ENCODE data around the gene TNFRSF13B. TPM values are rescaled to one million over a fixed set of nuclear protein-coding genes. Genes with fewer than 3 reads are reported as not detected.
"Not testable (repeated sequence)": the region's sequence is repeated elsewhere in the genome, so short reads cannot be mapped to it uniquely, and the experiment has no call there.

The TNFRSF13B gene
- total and polyA plus RNA-seq, 10 of the 15 experiments (the other 5 are each of a cell fraction or from before 2014, with no cell fraction given) = 15.5 to 231 (median 119) TPM

DNA sequence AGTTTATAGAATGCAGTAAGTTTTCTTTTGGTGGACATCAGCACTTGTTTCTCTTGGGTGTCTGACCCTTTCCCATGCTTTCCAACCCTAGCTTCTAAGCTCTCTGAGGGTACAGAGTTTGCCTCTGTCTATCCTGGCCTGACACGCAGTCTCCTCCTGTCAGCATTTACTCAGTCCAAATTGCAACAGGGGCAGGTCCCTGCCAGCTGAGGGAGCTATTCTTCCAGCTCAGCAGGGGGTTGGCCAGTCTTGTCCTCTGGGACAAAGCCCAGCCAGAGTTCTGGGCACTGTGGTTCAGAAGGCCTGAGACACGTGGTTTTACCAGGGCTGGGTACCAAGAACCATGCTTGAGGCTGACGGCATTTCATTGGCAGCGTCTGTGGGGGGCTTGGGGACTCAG, 38.1 kb upstream of the TNFRSF13B start:
- RAD21 ChIA-PET (ENCODE audit: unreplicated experiment); H4K20me1 ChIP-seq (ENCODE audit: control insufficient read depth, insufficient read depth); H3K79me2 ChIP-seq (ENCODE audit: control insufficient read depth, insufficient read depth, low read length); BruUV-seq (replicated peaks); H3K27ac ChIP-seq (ENCODE audit: control insufficient read depth, insufficient read depth); CTCF ChIA-PET; FAIRE-seq; in situ Hi-C loops (cut with MboI); H3K27me3 ChIP-seq (replicated peaks in 1 of 2; ENCODE audit: control insufficient read depth in 2 of 2, insufficient read depth in 2 of 2, low read length in 1 of 2); H3K4me1 ChIP-seq (ENCODE audit: control insufficient read depth, insufficient read depth, low read length); H3K9me3 ChIP-seq (replicated peaks; ENCODE audit: control insufficient read depth, insufficient read depth, low read length); DNase-seq (ENCODE audit: low read depth, low spot score); H3K9ac ChIP-seq (ENCODE audit: control insufficient read depth, insufficient read depth, low read length); POLR2A ChIA-PET; H3K4me3 ChIP-seq; H3K4me2 ChIP-seq (ENCODE audit: control insufficient read depth, insufficient read depth); H3K36me3 ChIP-seq (ENCODE audit: control insufficient read depth in 2 of 2, insufficient read depth in 2 of 2, low read length in 1 of 2); H2AFZ ChIP-seq (ENCODE audit: control insufficient read depth, low read depth, low read length); SMC1A ChIA-PET (ENCODE audit: uncharacterized antibody, unreplicated experiment): not testable (repeated sequence)
- intact Hi-C loops (cut with micrococcal nuclease; ENCODE audit: unreplicated experiment) = loop anchor here (10.0 kb wide), 2 partner anchors 195 to 225 kb away; partner anchors contain the start of genes FLCN and PLD6
- WGBS (ENCODE audit: insufficient coverage, insufficient replicate concordance, low lambda C conversion rate, missing lambda C conversion rate) = 91% methylated on average over 1 of the region's 4 CpGs
- ATAC-seq = peak; percentile 46; the same call in 2 of the 3 replicates

DNA sequence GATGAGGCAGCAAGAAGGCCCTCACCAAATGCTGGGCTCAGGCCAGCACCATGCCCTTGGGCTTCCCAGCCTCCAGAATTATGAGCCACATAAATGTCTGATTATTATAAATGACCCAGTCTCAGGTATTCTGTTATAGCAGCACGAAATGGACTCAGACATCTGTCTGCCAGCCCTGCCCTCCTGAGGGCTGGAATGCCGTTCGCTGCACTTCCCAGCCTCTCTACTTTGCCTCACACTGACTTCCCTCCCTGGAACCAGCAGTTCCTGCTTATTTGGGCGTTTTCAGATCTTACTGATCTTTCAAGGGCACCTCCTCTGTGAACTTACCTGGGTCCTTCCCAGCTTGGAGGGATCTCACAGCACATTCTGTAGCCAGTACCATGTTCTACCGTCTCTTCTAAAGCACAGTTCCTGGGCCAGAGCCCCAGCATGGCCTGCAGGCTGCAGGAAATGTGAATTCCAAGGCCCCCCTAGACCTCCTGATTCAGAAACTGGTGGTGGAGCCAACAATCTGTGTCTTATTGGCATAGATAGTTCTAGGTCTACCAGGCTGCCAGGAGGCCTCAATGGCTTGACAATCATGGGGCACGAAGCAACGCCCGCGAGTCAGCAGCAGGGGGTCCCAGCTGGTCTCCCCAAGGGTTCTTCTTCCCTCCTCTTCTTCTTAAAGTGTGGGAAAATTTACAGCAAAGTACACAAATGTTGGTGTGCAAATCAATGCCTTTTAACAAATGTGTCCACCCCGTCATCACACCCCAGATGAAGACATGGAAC, 36.9 kb upstream of the TNFRSF13B start:
- POLR2A ChIA-PET; RAD21 ChIA-PET (ENCODE audit: unreplicated experiment); H4K20me1 ChIP-seq (ENCODE audit: control insufficient read depth, insufficient read depth); H2AFZ ChIP-seq (ENCODE audit: control insufficient read depth, low read depth, low read length); H3K79me2 ChIP-seq (ENCODE audit: control insufficient read depth, insufficient read depth, low read length); CTCF ChIA-PET; SMC1A ChIA-PET (ENCODE audit: uncharacterized antibody, unreplicated experiment); H3K4me2 ChIP-seq (ENCODE audit: control insufficient read depth, insufficient read depth); ATAC-seq; in situ Hi-C loops (cut with MboI); H3K4me3 ChIP-seq; BruUV-seq (replicated peaks); H3K4me1 ChIP-seq (ENCODE audit: control insufficient read depth, insufficient read depth, low read length); H3K27me3 ChIP-seq (replicated peaks in 1 of 2; ENCODE audit: control insufficient read depth in 2 of 2, insufficient read depth in 2 of 2, low read length in 1 of 2); H3K9ac ChIP-seq (ENCODE audit: control insufficient read depth, insufficient read depth, low read length); H3K36me3 ChIP-seq (ENCODE audit: control insufficient read depth in 2 of 2, insufficient read depth in 2 of 2, low read length in 1 of 2); H3K27ac ChIP-seq (ENCODE audit: control insufficient read depth, insufficient read depth); DNase-seq (ENCODE audit: low read depth, low spot score); FAIRE-seq; H3K9me3 ChIP-seq (replicated peaks; ENCODE audit: control insufficient read depth, insufficient read depth, low read length): not testable (repeated sequence)
- WGBS (ENCODE audit: insufficient coverage, insufficient replicate concordance, low lambda C conversion rate, missing lambda C conversion rate) = 65% methylated on average over 10 of the region's 10 CpGs
- intact Hi-C loops (cut with micrococcal nuclease; ENCODE audit: unreplicated experiment) = loop anchor here (10.0 kb wide), 2 partner anchors 196 to 226 kb away; partner anchors contain the start of genes FLCN and PLD6

DNA sequence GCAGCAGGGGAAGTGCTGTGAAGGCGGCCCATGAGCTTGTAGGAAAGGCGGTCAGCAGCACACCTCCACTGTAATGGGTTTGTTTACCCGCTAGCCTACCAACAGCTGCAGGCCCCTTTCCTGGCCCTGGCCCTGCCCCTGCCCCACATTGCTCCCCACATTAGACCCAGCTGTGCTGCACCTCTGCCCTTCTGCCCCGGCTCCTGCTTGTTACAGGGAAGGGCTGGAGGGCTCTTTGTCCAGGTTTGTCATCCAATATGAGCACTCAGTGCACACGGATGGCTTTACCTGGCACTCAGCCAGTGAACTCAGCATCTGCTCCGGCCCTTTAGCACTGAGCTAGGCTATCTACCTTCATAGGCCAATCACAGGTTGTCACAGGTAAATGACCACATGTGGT, 36.0 kb upstream of the TNFRSF13B start:
- RAD21 ChIA-PET (ENCODE audit: unreplicated experiment); H2AFZ ChIP-seq (ENCODE audit: control insufficient read depth, low read depth, low read length); H3K79me2 ChIP-seq (ENCODE audit: control insufficient read depth, insufficient read depth, low read length); H3K4me3 ChIP-seq; H3K27ac ChIP-seq (ENCODE audit: control insufficient read depth, insufficient read depth); BruUV-seq (replicated peaks); POLR2A ChIA-PET; H3K9ac ChIP-seq (ENCODE audit: control insufficient read depth, insufficient read depth, low read length); H3K9me3 ChIP-seq (replicated peaks; ENCODE audit: control insufficient read depth, insufficient read depth, low read length); H3K4me1 ChIP-seq (ENCODE audit: control insufficient read depth, insufficient read depth, low read length); H3K36me3 ChIP-seq (ENCODE audit: control insufficient read depth in 2 of 2, insufficient read depth in 2 of 2, low read length in 1 of 2); H4K20me1 ChIP-seq (ENCODE audit: control insufficient read depth, insufficient read depth); H3K27me3 ChIP-seq (replicated peaks in 1 of 2; ENCODE audit: control insufficient read depth in 2 of 2, insufficient read depth in 2 of 2, low read length in 1 of 2); in situ Hi-C loops (cut with MboI); ATAC-seq; DNase-seq (ENCODE audit: low read depth, low spot score); H3K4me2 ChIP-seq (ENCODE audit: control insufficient read depth, insufficient read depth): not testable (repeated sequence)
- FAIRE-seq = peak; percentile 76
- ChIA-PET CTCF (interaction anchor here (0.6 kb wide), 2 partner anchors 85 to 248 kb away, joined by 3 read pairs; no protein-coding TSS in a partner anchor), SMC1A (ENCODE audit: uncharacterized antibody, unreplicated experiment) (interaction anchor here (1.0 kb wide), 1 partner anchor 9 kb away, joined by 5 read pairs; no protein-coding TSS in a partner anchor)
- WGBS (ENCODE audit: insufficient coverage, insufficient replicate concordance, low lambda C conversion rate, missing lambda C conversion rate) = 0% methylated on average over 1 of the region's 6 CpGs
- intact Hi-C loops (cut with micrococcal nuclease; ENCODE audit: unreplicated experiment) = loop anchor here (10.0 kb wide), 2 partner anchors 197 to 227 kb away; partner anchors contain the start of genes FLCN and PLD6
